ENCODE data around the gene SQOR. TPM values are rescaled to one million over a fixed set of nuclear protein-coding genes. Genes with fewer than 3 reads are reported as not detected.

SQOR gene
- 1.1 TPM in 1 of 2 replicates, not detected in the other for polyA plus RNA-seq

DNA sequence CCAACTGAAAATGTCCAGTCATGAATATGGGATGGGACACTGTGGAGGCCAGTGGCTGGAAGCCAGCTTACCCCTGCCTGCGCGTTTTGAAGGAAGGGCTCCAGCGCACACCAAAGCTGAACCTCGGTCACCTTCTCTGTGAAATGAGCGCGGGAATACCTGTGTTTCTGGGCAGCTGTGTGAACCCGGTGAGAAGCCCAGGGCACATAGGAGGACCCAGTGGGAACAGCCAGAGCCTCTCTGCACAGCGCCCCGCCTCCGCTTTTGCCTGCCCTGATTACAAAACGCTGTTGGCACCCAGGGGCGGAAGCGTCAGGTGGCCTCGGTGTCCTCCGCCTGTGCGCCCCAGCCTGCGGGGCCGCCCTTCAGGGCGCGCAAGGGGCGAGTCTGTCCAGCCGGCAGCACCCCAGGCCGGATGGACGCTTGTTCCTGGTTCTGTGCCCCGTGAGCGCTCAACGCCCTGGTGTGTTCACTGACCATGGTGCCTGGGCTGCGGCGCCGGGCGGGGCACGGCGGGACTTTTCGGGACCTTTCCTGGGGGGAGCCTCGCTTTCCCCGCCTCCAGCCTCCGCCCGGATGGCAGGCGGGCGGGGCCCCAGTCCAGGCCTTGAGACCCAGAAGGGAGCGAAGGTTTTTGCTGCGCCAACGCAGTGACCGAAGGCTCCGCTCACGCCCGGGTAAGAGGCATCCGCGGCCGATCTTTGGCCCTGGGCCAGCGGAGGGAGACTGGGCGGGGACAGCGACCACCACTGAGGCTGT is at the start of gene SQOR:
Gene SQOR, plus strand, starts transcription at position 598 of the 759 bp plus-strand sequence. CDS start 23,895 bp downstream, outside the sequence.

GRCh38 chr15:45587095-45587862 is 47.5 kb upstream of the SQOR start, which contains the start of gene BLOC1S6:
Gene BLOC1S6, plus strand, starts transcription at chr15:45587379. Its CDS starts 65 bp downstream, at chr15:45587444.

Other genes starting within 250 kb of the SQOR start
- 6.3 and 7.5 TPM in 2 replicates for gene SLC30A4, start 112.3 kb upstream of the SQOR start, polyA plus RNA-seq
- 19.2 and 23.3 TPM in 2 replicates for gene BLOC1S6, start 47.6 kb upstream of the SQOR start, polyA plus RNA-seq

Measured in Purkinje cell (primary cell).